GM21447 (cell line): ENCODE data around the gene SPATA24.
"Not testable (repeated sequence)": the region's sequence is repeated elsewhere in the genome, so short reads cannot be mapped to it uniquely, and the experiment has no call there.

Experiments used
- ATAC-seq: cut with Tn5 transposase; IDR thresholded peaks from one replicate; pipeline ENCODE4 v1.9.1; 2021; ENCODE audit not compliant: unreplicated experiment

Gene SPATA24

GRCh38 chr5:139417214-139417613 lies 13.3 kb upstream of the SPATA24 start:
- no peak for ATAC-seq

- no peak for ATAC-seq
These were observed 12.8 kb upstream of the SPATA24 start for GRCh38 chr5:139416651-139417050.

GRCh38 chr5:139415869-139416268 lies 12.0 kb upstream of the SPATA24 start:
- ATAC-seq: no peak

- no peak for ATAC-seq
These were observed 11.5 kb upstream of the SPATA24 start for GRCh38 chr5:139415221-139415861.

- no peak for ATAC-seq
These were observed 10.8 kb upstream of the SPATA24 start for GRCh38 chr5:139414581-139415130.

GRCh38 chr5:139413963-139414362 lies 10.1 kb upstream of the SPATA24 start:
- no peak for ATAC-seq

GRCh38 chr5:139413153-139413552 lies 9.3 kb upstream of the SPATA24 start:
- no peak for ATAC-seq

GRCh38 chr5:139410993-139411828 lies 7.3 kb upstream of the SPATA24 start:
- no peak for ATAC-seq

GRCh38 chr5:139410121-139410992 lies 6.5 kb upstream of the SPATA24 start:
- no peak for ATAC-seq

GRCh38 chr5:139409116-139409515 lies 5.2 kb upstream of the SPATA24 start:
- ATAC-seq: not testable (repeated sequence)

- ATAC-seq: no peak
These were observed 4.3 kb upstream of the SPATA24 start for GRCh38 chr5:139408191-139408590.

GRCh38 chr5:139407517-139407916 lies 3.6 kb upstream of the SPATA24 start:
- ATAC-seq: no peak

- ATAC-seq: no peak
These were observed 3.1 kb upstream of the SPATA24 start for GRCh38 chr5:139406963-139407362.

GRCh38 chr5:139404484-139404840 lies 573 bp upstream of the SPATA24 start:
- no peak for ATAC-seq

- peak; percentile 3 for ATAC-seq
These were observed 487 bp downstream of the SPATA24 start for GRCh38 chr5:139403418-139403786.

- ATAC-seq: no peak
These were observed 1.2 kb downstream of the SPATA24 start for GRCh38 chr5:139402561-139403158.

GRCh38 chr5:139401546-139401945 lies 2.3 kb downstream of the SPATA24 start:
- no peak for ATAC-seq

- ATAC-seq: no peak
These were observed 4.3 kb downstream of the SPATA24 start for GRCh38 chr5:139399501-139400121.

- ATAC-seq: no peak
These were observed 6.0 kb downstream of the SPATA24 start for GRCh38 chr5:139397921-139398320.

- no peak for ATAC-seq
These were observed 7.2 kb downstream of the SPATA24 start for GRCh38 chr5:139396691-139397090.
